ENCODE results near the gene SYT12. TPM values are rescaled to one million over a fixed set of nuclear protein-coding genes. Genes with fewer than 3 reads are reported as not detected.

The SYT12 gene
- total RNA-seq, 4 donors from 2014 or later = 0.33 to 0.64 TPM; not detected in 2

DNA sequence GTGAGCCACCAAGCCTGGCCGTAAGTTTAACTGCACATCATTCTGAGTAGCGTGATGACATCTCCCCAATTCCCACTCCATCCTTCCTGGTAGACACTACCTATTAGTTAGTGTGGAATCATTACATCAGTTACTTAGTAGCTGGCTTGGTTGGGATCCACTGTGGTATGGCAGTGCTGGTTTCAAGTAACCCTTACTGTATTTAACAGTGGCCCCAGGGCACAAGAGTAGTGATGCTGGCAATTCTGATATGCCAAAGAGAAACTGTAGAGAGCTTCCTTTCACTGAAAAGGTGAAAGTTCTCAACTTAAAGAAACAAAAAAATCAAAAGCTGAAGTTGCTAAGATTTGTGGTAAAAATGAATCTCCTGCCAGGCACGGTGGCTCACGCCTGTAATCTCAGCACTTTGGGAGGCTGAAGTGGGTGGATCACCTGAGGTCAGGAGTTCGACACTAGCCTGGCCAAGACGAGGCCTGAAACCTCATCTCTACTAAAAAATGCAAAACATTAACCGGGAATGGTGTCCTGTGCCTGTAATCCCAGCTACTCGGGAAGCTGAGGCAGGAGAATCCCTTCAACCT lies 60.9 kb downstream of the SYT12 start:
- no peaks in the 10 kb centered on the region for H3K9me3 ChIP-seq
- H3K36me3 ChIP-seq = no peaks in the 10 kb centered on the region
- DNase-seq (no peak), ATAC-seq (no peak)
- H3K4me1 ChIP-seq = no peaks in the 10 kb centered on the region
- intact Hi-C loops (cut with DNase I; ENCODE audit: low total_unique reads) (loop anchor here (5.0 kb wide), 1 partner anchor 83 kb away; no protein-coding TSS in a partner anchor), in situ Hi-C loops (cut with MboI; ENCODE audit: low sequenced_read_pairs in 4 of 4) (loop anchor here in 1 of 4 donors (10.0 kb wide), 1 partner anchor 81 kb away; no protein-coding TSS in a partner anchor)
- TF ChIP-seq CTCF (IDR thresholded peaks at IDR 0.05 in 4 of 5, conservative IDR thresholded peaks at IDR 0.05 in 1 of 5) = no peak
- no peak for TF ChIP-seq POLR2A (IDR thresholded peaks at IDR 0.05)
- H3K4me3 ChIP-seq = no peak overlapping the region
- no peak overlapping the region for H3K27ac ChIP-seq
- no peaks in the 10 kb centered on the region for H3K27me3 ChIP-seq

DNA sequence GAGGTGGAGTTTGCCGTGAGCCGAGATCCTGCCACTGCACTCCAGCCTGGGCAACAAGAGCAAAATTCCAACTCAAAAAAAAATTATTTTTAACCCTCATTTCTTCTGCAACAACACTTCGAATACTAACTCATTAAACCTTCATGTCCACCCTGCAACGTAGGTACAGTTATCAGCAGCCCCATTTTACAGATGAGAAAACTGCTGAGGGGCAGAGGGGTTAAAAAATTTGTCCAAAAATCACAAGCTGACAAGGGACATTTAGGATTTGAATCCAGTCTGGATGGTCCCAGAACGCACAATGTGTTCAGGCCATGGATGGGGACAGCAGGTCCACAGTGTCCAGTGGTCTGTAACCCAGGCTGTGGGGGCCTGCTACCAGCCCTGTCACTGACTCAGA lies 62.7 kb downstream of the SYT12 start:
- no peak overlapping the region for H3K4me3 ChIP-seq
- no peak for ATAC-seq
- TF ChIP-seq POLR2A (IDR thresholded peaks at IDR 0.05) (no peak), CTCF (IDR thresholded peaks at IDR 0.05 in 4 of 5, conservative IDR thresholded peaks at IDR 0.05 in 1 of 5) (no peak)
- H3K36me3 ChIP-seq = no peaks in the 10 kb centered on the region
- in situ Hi-C loops (cut with MboI; ENCODE audit: low sequenced_read_pairs in 4 of 4) (loop anchor here in 1 of 4 donors (10.0 kb wide), 1 partner anchor 79 kb away; no protein-coding TSS in a partner anchor), intact Hi-C loops (cut with DNase I; ENCODE audit: low total_unique reads) (no loop called here)
- no peaks in the 10 kb centered on the region for H3K9me3 ChIP-seq
- no peaks in the 10 kb centered on the region for H3K4me1 ChIP-seq
- no peaks in the 10 kb centered on the region for H3K27me3 ChIP-seq
- no peak overlapping the region for H3K27ac ChIP-seq
- no peak for DNase-seq

DNA sequence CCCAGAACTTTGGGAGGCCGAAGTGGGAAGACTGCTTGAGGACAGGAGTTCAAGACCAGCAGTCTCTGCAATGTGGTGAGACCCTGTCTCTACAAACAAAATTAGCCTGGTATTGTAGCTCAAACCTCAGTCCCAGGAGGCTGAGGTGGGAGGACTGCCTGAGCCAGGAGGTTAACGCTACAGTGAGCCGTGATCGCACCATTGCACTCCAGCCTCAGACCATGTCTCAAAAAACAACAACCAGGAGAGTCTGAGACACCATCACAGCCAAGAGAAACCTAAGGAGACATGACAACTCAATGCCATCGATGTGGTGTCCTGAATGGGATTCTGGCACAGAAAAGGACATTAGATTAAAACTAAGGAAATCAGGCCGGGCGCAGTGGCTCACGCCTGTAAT lies 67.8 kb downstream of the SYT12 start:
- no peak overlapping the region for H3K4me3 ChIP-seq
- H3K4me1 ChIP-seq = no peaks in the 10 kb centered on the region
- in situ Hi-C loops (cut with MboI; ENCODE audit: low sequenced_read_pairs in 4 of 4) = no loop called here

GRCh38 chr11:67095214-67095507 lies 72.2 kb downstream of the SYT12 start:
- Histone ChIP-seq H3K4me3 (no peak overlapping the region), H3K27ac (no peak overlapping the region), H3K9me3 (no peaks in the 10 kb centered on the region), H3K27me3 (no peaks in the 10 kb centered on the region), H3K4me1 (no peaks in the 10 kb centered on the region), H3K36me3 (no peaks in the 10 kb centered on the region)
- no peak for TF ChIP-seq CTCF (IDR thresholded peaks at IDR 0.05 in 4 of 5, conservative IDR thresholded peaks at IDR 0.05 in 1 of 5)
- TF ChIP-seq POLR2A (IDR thresholded peaks at IDR 0.05) = no peak
- in situ Hi-C loops (cut with MboI; ENCODE audit: low sequenced_read_pairs in 4 of 4) (no loop called here), intact Hi-C loops (cut with DNase I; ENCODE audit: low total_unique reads) (no loop called here)
- ATAC-seq = no peak
- no peak for DNase-seq

More for the DNA sequence above, 67.8 kb downstream of the SYT12 start:
- ATAC-seq (no peak), DNase-seq (no peak)
- Histone ChIP-seq H3K27me3 (no peaks in the 10 kb centered on the region), H3K27ac (no peak overlapping the region), H3K9me3 (no peaks in the 10 kb centered on the region), H3K36me3 (no peaks in the 10 kb centered on the region)
- intact Hi-C loops (cut with DNase I; ENCODE audit: low total_unique reads) = no loop called here
- TF ChIP-seq CTCF (IDR thresholded peaks at IDR 0.05 in 4 of 5, conservative IDR thresholded peaks at IDR 0.05 in 1 of 5) (no peak), POLR2A (IDR thresholded peaks at IDR 0.05) (no peak)
